C4-2B (cell line): ENCODE measurements around the gene GRAMD2B.

Experiments used
- ZFX ChIP-seq: fragments of 450-650 bp; IDR thresholded peaks from 2 replicates; pipeline ENCODE4 v1.6.1; 2017
- TF ChIP-seq, protein P1 (sequence below): fragments of 450-650 bp; conservative IDR thresholded peaks from 2 replicates; pipeline ENCODE4 v1.5.1; 2017; ENCODE audit warnings: mild to moderate bottlenecking

DNA sequence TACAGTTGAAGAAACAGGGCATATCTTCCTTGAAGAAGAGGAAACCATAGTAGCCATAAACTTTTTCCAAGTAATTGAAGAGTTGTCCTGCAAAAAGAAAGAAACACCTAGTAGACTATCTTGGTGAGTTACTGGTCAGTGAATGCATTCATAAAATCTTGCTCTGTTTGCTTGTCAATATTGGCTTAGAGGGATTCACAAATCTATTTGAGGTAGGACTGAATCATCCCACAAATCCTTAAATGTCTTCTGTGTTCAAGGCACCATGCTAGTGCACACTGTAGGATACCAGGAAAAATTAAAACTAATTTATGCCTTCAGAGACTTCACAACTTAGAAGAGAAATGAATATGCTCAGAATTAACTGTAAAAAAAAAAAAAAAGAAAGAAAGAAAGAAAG is 57.6 kb downstream of the GRAMD2B start:
- TF ChIP-seq, protein P1, sequence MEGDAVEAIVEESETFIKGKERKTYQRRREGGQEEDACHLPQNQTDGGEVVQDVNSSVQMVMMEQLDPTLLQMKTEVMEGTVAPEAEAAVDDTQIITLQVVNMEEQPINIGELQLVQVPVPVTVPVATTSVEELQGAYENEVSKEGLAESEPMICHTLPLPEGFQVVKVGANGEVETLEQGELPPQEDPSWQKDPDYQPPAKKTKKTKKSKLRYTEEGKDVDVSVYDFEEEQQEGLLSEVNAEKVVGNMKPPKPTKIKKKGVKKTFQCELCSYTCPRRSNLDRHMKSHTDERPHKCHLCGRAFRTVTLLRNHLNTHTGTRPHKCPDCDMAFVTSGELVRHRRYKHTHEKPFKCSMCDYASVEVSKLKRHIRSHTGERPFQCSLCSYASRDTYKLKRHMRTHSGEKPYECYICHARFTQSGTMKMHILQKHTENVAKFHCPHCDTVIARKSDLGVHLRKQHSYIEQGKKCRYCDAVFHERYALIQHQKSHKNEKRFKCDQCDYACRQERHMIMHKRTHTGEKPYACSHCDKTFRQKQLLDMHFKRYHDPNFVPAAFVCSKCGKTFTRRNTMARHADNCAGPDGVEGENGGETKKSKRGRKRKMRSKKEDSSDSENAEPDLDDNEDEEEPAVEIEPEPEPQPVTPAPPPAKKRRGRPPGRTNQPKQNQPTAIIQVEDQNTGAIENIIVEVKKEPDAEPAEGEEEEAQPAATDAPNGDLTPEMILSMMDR, result no peak
- no peak for TF ChIP-seq ZFX
